HepG2 (cell line): Measurements from ENCODE around the gene IDNK. TPM values are rescaled to one million over a fixed set of nuclear protein-coding genes. Genes with fewer than 3 reads are reported as not detected.

Experiments used
- ATAC-seq: fragments of 200-7000 bp; cut with Tn5 transposase; 3 replicates; pipeline ENCODE4 v1.9.1; 2020; ENCODE audit warnings: mild to moderate bottlenecking, moderate library complexity
- BruUV-seq: library from RNA; stranded (reverse); fragments of 400-500 nt; replicated peaks from 2 replicates; lab custom pipeline; 2021; lab: Mats Ljungman, UMichigan
- CTCF ChIA-PET: fragments of 300-600 bp; formaldehyde crosslinking; extraction: SDS; loops from one replicate; lab custom pipeline; 2021; ENCODE audit warnings: low total read pairs, inconsistent platforms, low intra/inter-chr PET ratio; lab: Yijun Ruan, JAX
- POLR2A ChIA-PET: fragments of 350-600 bp; sonication (Branson Sonifier 250); formaldehyde crosslinking; loops from one replicate; lab custom pipeline; 2020; ENCODE audit warnings: antibody characterized with exemption, inconsistent platforms; lab: Yijun Ruan, JAX
- DNase-seq: peaks from one replicate; pipeline ENCODE4 v3.0.0-alpha.2; 2015; ENCODE audit warnings: low spot score
- FAIRE-seq: peaks from 3 replicates; lab custom pipeline; 2011; peaks lifted over from hg19 to GRCh38; lab: Jason Lieb, UNC
- H2AFZ ChIP-seq: one replicate; pipeline ENCODE4 v1.6.1; 2011; ENCODE audit warnings: low read length, inconsistent platforms
- H3K27ac ChIP-seq: fragments of 300-600 bp; 3 replicates; pipeline ENCODE4 v1.8.0; 2011; ENCODE audit warnings: mixed run types, mild to moderate bottlenecking, mixed read lengths, low read length, inconsistent platforms; ENCODE audit not compliant: insufficient read depth; ENCODE audit errors: extremely low read length
- H3K27me3 ChIP-seq, 2 experiments: fragments of 200-600 bp in 1 of 2; 2 replicates in 1 of 2; 3 replicates in 1 of 2; pipeline versions ENCODE4 v1.6.0 to v1.8.0; 2011; ENCODE audit warnings: low read length in 2 of 2, mild to moderate bottlenecking in 2 of 2, moderate library complexity in 2 of 2, inconsistent platforms in 1 of 2; ENCODE audit not compliant: insufficient read depth in 2 of 2, control insufficient read depth in 1 of 2
- H3K36me3 ChIP-seq, 2 experiments: fragments of 200-600 bp in 1 of 2; replicated peaks in 1 of 2; 2 replicates in 1 of 2; 3 replicates in 1 of 2; pipeline versions ENCODE4 v1.5.1 to v1.8.0; 2011; ENCODE audit warnings: low read length in 2 of 2, inconsistent platforms in 1 of 2; ENCODE audit not compliant: insufficient read depth in 2 of 2, control insufficient read depth in 1 of 2
- H3K4me1 ChIP-seq: 2 replicates; pipeline ENCODE4 v1.5.1; 2012; ENCODE audit warnings: low read length, inconsistent platforms; ENCODE audit not compliant: insufficient read depth
- H3K4me2 ChIP-seq: 2 replicates; pipeline ENCODE4 v1.6.0; 2011; ENCODE audit warnings: low read depth, low read length, inconsistent platforms
- H3K4me3 ChIP-seq, 3 experiments: fragments of 200-600 bp in 1 of 3; sonication (generic), shearing (Covaris generic) in 1 of 3; replicated peaks in 1 of 3; 2 replicates each; pipeline ENCODE4 v1.5.1; 2011 to 2016; ENCODE audit warnings: low read length in 3 of 3, inconsistent platforms in 2 of 3, low read depth in 2 of 3, mild to moderate bottlenecking in 2 of 3, control low read depth in 1 of 3, mixed read lengths in 1 of 3; ENCODE audit not compliant: insufficient read depth in 1 of 3
- H3K79me2 ChIP-seq: one replicate; pipeline ENCODE4 v1.6.1; 2011; ENCODE audit warnings: low read length, inconsistent platforms; ENCODE audit not compliant: insufficient read depth
- H3K9ac ChIP-seq: 2 replicates; pipeline ENCODE4 v1.6.0; 2011; ENCODE audit warnings: mild to moderate bottlenecking, low read depth, low read length, inconsistent platforms; ENCODE audit not compliant: insufficient read depth
- H3K9me3 ChIP-seq: 2 replicates; pipeline ENCODE4 v1.5.1; 2012; ENCODE audit warnings: mild to moderate bottlenecking, low read length
- H4K20me1 ChIP-seq: 2 replicates; pipeline ENCODE4 v1.6.0; 2011; ENCODE audit warnings: inconsistent platforms, mild to moderate bottlenecking, low read length, moderate library complexity; ENCODE audit not compliant: insufficient read depth
- KAT7 ChIP-seq: IDR thresholded peaks from 2 replicates; pipeline ENCODE4 v1.6.1; 2018; ENCODE audit warnings: borderline replicate concordance, missing compliant biosample characterization
- KLF6 ChIP-seq: IDR thresholded peaks from 2 replicates; pipeline ENCODE4 v1.8.0; 2016; ENCODE audit warnings: missing biosample characterization, missing genetic modification reagents
- MTF1 ChIP-seq: sonication (generic); formaldehyde crosslinking; IDR thresholded peaks from 2 replicates; pipeline ENCODE4 v1.5.0; 2020; ENCODE audit warnings: missing genetic modification reagents
- NFYB ChIP-seq: sonication (generic); formaldehyde crosslinking; IDR thresholded peaks from 2 replicates; pipeline ENCODE4 v1.4.0; 2020; ENCODE audit warnings: missing genetic modification reagents
- RBFOX2 ChIP-seq: fragments of 200-400 bp; formaldehyde crosslinking; IDR thresholded peaks from 2 replicates; pipeline ENCODE4 v1.6.1; 2017; ENCODE audit warnings: low read depth, mild to moderate bottlenecking, low read length
- YY1 ChIP-seq: IDR thresholded peaks from 2 replicates; pipeline ENCODE4 v1.6.1; 2011; ENCODE audit warnings: low read length, low read depth, moderate library complexity, mild to moderate bottlenecking; ENCODE audit not compliant: insufficient read depth, insufficient replicate concordance
- ZNF121 ChIP-seq: sonication (generic); formaldehyde crosslinking; IDR thresholded peaks from 2 replicates; pipeline ENCODE4 v1.5.0; 2020; ENCODE audit warnings: mild to moderate bottlenecking, missing genetic modification reagents
- ZNF225 ChIP-seq: sonication (generic); formaldehyde crosslinking; IDR thresholded peaks from 2 replicates; pipeline ENCODE4 v1.4.0; 2020; ENCODE audit warnings: mild to moderate bottlenecking, missing genetic modification reagents
- ZNF484 ChIP-seq: sonication (generic); formaldehyde crosslinking; IDR thresholded peaks from 2 replicates; pipeline ENCODE4 v1.5.1; 2020; ENCODE audit warnings: mild to moderate bottlenecking, low read depth, missing genetic modification reagents, borderline replicate concordance
- ZNF775 ChIP-seq: sonication (generic); formaldehyde crosslinking; IDR thresholded peaks from 2 replicates; pipeline ENCODE4 v1.4.0; 2020; ENCODE audit warnings: missing genetic modification reagents, mild to moderate bottlenecking, moderate library complexity, borderline replicate concordance
- ZNF879 ChIP-seq: sonication (generic); formaldehyde crosslinking; IDR thresholded peaks from 2 replicates; pipeline ENCODE4 v1.8.1; 2023; ENCODE audit warnings: missing genetic modification reagents
- WGBS: methylation state at CpG from one replicate; pipeline ENCODE4 v1.1.6; 2017; ENCODE audit warnings: low lambda C conversion rate; 5-methylcytosine and 5-hydroxymethylcytosine counted together
- in situ Hi-C: cut with HindIII; loops from 2 replicates; pipeline ENCODE4 v1.10.0; 2017; ENCODE audit warnings: low pct_unique_long_range_greater_than_20kb; ENCODE audit not compliant: extremely low pct_ligation_motif_present
- intact Hi-C: fragments of 100-400 bp; cut with micrococcal nuclease; formaldehyde crosslinking; loops from one replicate; pipeline ENCODE4 v1.10.0; 2022; ENCODE audit not compliant: unreplicated experiment
- polyA plus RNA-seq, 8 experiments: library from polyadenylated mRNA; depleted of rRNA in 3 of 8; stranded (reverse) in 7 of 8; unstranded in 1 of 8; fragments of >200 nt; fragmentation: Illumina TruSeq in 4 of 8; extraction: Trizol in 4 of 8; gene quantifications; 2 replicates each; pipeline versions ENCODE4 v1.2.1 to v1.2.3, GENCODE V29; 2011 to 2016; ENCODE audit warnings: low read depth in 4 of 8, missing spikeins in 1 of 8, mixed read lengths in 1 of 8; ENCODE audit not compliant: insufficient read depth in 1 of 8
- total RNA-seq, 5 experiments: library from RNA; depleted of rRNA; stranded (reverse); fragments of >200 nt; fragmentation: Illumina TruSeq; extraction: Trizol; gene quantifications; 2 replicates each; pipeline ENCODE4 v1.2.3, GENCODE V29; 2016; ENCODE audit warnings: low read depth in 1 of 5
- TF ChIP-seq, protein P1 (sequence below): sonication (generic); formaldehyde crosslinking; IDR thresholded peaks from 2 replicates; pipeline ENCODE4 v1.5.1; 2020; ENCODE audit warnings: missing genetic modification reagents, mild to moderate bottlenecking, borderline replicate concordance
- TF ChIP-seq, protein P2 (sequence below): IDR thresholded peaks from 2 replicates; pipeline ENCODE4 v1.6.1; 2012; ENCODE audit warnings: inconsistent platforms
- TF ChIP-seq, protein P3 (sequence below): sonication (generic); formaldehyde crosslinking; IDR thresholded peaks from 2 replicates; pipeline ENCODE4 v1.5.0; 2020; ENCODE audit warnings: missing genetic modification reagents, mild to moderate bottlenecking, borderline replicate concordance

Gene IDNK
- total and polyA plus RNA-seq, 2 of the 13 experiments (the other 11 are each of a cell fraction or from before 2014, with no cell fraction given): 3.1 to 4.8 TPM

DNA sequence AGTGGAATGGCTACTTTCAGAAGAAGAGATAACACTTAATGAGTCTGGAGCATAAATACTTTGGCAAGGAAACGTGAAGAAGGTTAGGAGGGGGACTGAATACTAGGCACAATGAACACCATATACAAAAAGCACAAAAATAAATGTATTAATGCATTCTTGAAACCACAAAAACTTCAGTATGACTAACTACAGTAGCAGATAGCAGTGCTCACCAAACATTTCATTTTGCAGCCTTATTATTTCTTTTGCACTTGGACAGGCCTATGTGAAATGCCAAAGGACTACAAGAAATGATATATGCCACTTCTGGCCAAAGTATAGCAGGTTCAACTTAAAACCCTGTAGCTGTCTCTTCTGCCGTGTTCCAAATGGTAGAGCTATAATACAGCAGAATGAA, 58.5 kb downstream of the IDNK start (continued):
- no peak for TF ChIP-seq KAT7 (CRISPR knock-in tag)
- TF ChIP-seq, protein P1, sequence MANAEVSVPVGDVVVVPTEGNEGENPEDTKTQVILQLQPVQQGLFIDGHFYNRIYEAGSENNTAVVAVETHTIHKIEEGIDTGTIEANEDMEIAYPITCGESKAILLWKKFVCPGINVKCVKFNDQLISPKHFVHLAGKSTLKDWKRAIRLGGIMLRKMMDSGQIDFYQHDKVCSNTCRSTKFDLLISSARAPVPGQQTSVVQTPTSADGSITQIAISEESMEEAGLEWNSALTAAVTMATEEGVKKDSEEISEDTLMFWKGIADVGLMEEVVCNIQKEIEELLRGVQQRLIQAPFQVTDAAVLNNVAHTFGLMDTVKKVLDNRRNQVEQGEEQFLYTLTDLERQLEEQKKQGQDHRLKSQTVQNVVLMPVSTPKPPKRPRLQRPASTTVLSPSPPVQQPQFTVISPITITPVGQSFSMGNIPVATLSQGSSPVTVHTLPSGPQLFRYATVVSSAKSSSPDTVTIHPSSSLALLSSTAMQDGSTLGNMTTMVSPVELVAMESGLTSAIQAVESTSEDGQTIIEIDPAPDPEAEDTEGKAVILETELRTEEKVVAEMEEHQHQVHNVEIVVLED (CRISPR knock-in tag): no peak

DNA sequence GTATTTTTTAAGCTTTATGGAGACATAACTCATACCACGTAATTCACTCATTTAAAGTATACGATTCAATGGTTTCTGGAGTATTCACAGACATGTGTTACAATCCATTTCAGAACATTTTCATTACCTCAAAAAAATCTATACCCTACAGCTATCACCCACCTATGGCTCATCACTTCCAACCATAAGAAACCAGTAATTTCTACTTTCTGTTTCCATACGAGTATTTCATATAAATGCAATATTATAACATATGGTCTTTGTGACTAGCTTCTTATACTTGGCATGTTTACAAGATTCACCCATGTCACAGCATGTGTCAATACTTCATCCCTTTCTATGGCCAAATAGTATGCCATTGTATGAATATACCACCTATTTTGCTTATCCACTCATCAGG, 66.0 kb downstream of the IDNK start:
- no peak overlapping the region for H3K4me2 ChIP-seq
- no peak for DNase-seq
- no TSS peak for BruUV-seq
- ATAC-seq: no peak
- peaks cover 67% of the 10 kb centered on the region for H4K20me1 ChIP-seq
- H3K79me2 ChIP-seq: peaks cover 96% of the 10 kb centered on the region
- no peak overlapping the region for H2AFZ ChIP-seq
- no peak overlapping the region for H3K9ac ChIP-seq
- H3K27ac ChIP-seq: no peak overlapping the region
- ChIA-PET POLR2A (no interaction called here), CTCF (no interaction called here)
- H3K4me3 ChIP-seq: no peak overlapping the region
- H3K4me1 ChIP-seq: no peaks in the 10 kb centered on the region
- no peak for TF ChIP-seq MTF1 (CRISPR knock-in tag)
- TF ChIP-seq, protein P2, sequence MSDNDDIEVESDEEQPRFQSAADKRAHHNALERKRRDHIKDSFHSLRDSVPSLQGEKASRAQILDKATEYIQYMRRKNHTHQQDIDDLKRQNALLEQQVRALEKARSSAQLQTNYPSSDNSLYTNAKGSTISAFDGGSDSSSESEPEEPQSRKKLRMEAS: no peak
- no peak for TF ChIP-seq ZNF484 (CRISPR knock-in tag)
- TF ChIP-seq ZNF775: no peak
- TF ChIP-seq RBFOX2: no peak
- no peak for TF ChIP-seq KLF6 (CRISPR knock-in tag)
- no peak for TF ChIP-seq ZNF879 (CRISPR knock-in tag)
- TF ChIP-seq NFYB (CRISPR knock-in tag): no peak
- TF ChIP-seq, protein P3, sequence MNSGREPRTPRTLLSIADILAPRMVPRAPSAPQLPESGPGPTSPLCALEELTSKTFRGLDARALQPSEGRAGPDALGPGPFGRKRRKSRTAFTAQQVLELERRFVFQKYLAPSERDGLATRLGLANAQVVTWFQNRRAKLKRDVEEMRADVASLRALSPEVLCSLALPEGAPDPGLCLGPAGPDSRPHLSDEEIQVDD (CRISPR knock-in tag): no peak
- TF ChIP-seq ZNF121 (CRISPR knock-in tag): no peak
- no peak for TF ChIP-seq ZNF225 (CRISPR knock-in tag)
- TF ChIP-seq YY1: no peak
- no peak for FAIRE-seq
- intact Hi-C loops (no loop called here), in situ Hi-C loops (no loop called here)
- no peaks in the 10 kb centered on the region for H3K9me3 ChIP-seq
- no peaks in the 10 kb centered on the region for H3K27me3 ChIP-seq
- H3K36me3 ChIP-seq: peaks cover 0 to 3% of the 10 kb centered on the region in 2 experiments; a peak in 3 of 5 replicates
- WGBS: 96% methylated on average over 3 of the region's 3 CpGs
